ENCODE results near the gene PRLH. TPM values are rescaled to one million over a fixed set of nuclear protein-coding genes. Genes with fewer than 3 reads are reported as not detected.

The PRLH gene
- polyA plus RNA-seq, 6 donors from 2014 or later, result not detected

DNA sequence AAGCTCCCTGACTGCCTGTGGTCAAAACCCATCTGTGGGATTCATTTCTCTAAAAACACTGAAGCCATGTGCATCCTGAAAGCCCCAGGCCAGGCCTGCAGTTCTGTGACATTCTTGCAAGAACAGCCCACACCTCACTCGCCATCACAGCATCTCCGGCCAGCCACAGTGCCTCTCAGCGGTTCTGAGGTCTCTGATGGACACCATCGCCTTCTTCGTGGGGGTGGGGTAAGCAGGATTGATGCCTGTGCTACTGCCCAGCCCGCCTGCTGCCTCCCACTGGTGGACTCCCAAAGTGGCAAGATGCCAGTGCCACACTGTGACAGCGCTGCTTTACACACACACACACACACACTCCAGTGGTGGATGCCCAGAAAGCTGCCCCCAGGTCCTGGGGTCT, 5.2 kb upstream of the PRLH start:
- Mint-ChIP-seq H3K4me1 (no peaks in the 10 kb centered on the region), H3K27ac (no peak overlapping the region), H3K9me3 (peaks cover 2 to 8% (median 3%) of the 10 kb centered on the region in 7 donors), H3K27me3 (peaks cover 19 to 48% (median 46%) of the 10 kb centered on the region in 3 donors), H3K4me3 (no peak overlapping the region), H3K36me3 (peaks cover 4 to 15% of the 10 kb centered on the region in 2 donors)
- no peak for ATAC-seq (ENCODE audit: low read depth in 2 of 2)
- no peak for DNase-seq

DNA sequence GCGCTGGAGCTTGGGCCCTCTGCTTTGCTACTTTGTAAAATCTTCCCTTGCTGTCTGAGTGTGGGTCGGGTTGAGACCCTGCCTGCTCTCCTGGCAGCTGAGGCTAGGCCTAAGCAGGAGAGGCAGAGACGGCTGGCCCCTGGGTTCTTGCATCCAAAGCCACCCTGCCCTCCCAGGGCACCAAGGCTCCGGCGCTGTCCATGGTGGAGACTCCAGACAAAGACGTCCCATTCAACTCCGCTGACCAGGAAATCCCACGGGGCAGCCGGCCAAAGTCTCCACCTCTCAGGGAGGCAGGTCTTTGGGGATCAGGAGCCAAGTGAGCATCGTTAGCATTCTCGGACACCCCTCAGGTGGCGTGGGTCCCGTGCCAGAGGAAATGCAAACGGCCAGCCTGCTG, 2.6 kb upstream of the PRLH start:
- no peaks in the 10 kb centered on the region for H3K4me1 Mint-ChIP-seq
- no peak for ATAC-seq (ENCODE audit: low read depth in 2 of 2)
- H3K27me3 Mint-ChIP-seq, result peaks cover 20 to 29% (median 28%) of the 10 kb centered on the region in 3 donors
- no peak overlapping the region for H3K4me3 Mint-ChIP-seq
- H3K27ac Mint-ChIP-seq, result no peak overlapping the region
- DNase-seq, result no peak
- H3K36me3 Mint-ChIP-seq, result peaks cover 0 to 1% of the 10 kb centered on the region in 2 donors
- H3K9me3 Mint-ChIP-seq, result peaks cover 0 to 4% (median under 1%) of the 10 kb centered on the region in 7 donors

DNA sequence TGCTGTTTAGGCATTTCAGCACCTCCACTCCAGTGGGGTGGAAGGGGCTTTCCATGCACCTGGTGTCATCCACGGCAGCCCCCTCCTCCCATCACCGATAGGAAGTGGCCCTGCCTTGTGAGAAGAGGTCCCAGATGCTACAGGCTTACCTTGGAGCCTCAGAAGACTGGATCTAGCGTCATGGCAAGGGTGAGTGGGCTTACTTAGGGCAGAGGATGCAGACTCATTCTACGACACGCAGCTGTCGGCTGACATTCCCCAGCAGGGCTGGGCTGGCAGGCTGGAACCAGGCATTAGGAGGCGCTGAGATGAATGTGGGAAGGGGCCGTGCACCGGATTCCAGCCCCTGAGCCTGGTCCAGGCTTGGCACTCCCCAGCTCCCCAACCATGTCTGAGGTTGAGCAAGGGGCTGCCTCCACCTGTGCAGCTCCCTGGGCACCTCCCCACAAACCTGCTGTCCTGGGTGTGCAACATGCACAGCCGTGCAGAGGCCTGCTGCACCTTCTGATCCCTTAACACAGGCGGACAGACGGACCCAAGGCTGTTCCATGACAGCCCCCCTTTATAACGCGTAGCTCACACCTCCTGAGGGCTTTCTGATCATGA, 1.7 kb upstream of the PRLH start:
- Mint-ChIP-seq H3K9me3 (peaks cover 0 to 8% (median 3%) of the 10 kb centered on the region in 7 donors), H3K27me3 (peaks cover 20 to 27% (median 26%) of the 10 kb centered on the region in 3 donors), H3K36me3 (peaks cover 0 to 4% of the 10 kb centered on the region in 2 donors), H3K27ac (peak overlapping the region in 1 of 6 donors; percentile 29), H3K4me3 (no peak overlapping the region), H3K4me1 (no peaks in the 10 kb centered on the region)
- DNase-seq (no peak), ATAC-seq (ENCODE audit: low read depth in 2 of 2) (no peak)

DNA sequence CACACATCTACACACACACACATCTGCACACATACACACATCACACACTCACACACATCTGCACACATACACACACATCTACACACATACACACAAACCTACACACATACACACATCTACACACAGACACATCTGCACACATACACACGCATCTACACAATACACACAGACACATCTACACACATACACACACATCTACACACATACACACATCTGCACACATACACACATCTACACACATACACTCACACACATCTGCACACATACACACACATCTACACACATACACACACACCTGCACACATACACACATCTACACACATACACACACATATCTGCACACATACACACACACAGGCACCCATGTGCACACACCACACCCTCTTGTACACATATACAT, 400 bp upstream of the PRLH start:
- H3K9me3 Mint-ChIP-seq, result peaks cover 0 to 8% (median 3%) of the 10 kb centered on the region in 7 donors
- peaks cover 13 to 24% (median 23%) of the 10 kb centered on the region in 3 donors for H3K27me3 Mint-ChIP-seq
- H3K36me3 Mint-ChIP-seq, result peaks cover 0 to 4% of the 10 kb centered on the region in 2 donors
- H3K4me1 Mint-ChIP-seq, result no peaks in the 10 kb centered on the region
- no peak for ATAC-seq (ENCODE audit: low read depth in 2 of 2)
- H3K4me3 Mint-ChIP-seq, result no peak overlapping the region
- no peak overlapping the region for H3K27ac Mint-ChIP-seq
- no peak for DNase-seq

DNA sequence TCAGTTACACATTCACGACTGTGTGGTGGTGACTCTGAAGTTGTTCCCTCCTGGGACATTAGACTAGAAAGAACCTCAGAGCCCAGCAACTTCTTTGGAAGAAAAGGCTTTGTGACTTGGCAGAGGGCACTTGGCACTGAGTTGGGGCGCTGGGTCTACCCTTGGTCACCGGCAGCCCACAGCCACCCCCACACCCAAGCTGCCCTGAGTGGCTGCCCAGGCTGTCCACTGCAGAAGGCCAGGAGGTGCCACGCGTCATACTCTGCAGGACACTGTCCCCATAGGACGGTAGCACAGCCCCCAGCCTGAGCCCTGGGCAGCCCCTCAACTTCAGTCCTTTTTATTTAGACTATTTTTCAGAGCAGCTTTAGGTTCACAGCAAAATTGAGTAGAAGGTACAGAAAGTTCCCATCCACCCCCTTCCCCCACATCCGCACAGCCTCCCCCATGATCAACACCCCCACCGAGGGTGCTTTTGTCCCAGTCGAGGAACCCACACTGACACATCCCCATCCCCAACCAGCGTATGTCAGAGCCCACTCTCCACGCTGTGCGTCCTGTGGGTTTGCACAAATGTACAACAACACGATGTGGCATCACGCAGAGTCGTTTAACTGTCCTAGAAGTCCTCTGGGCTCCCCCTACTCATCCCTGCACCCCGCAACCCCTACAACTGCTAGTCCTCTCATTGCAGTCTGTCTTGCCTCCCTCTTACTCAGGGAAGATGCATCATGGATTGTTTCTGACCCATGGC, 1.1 kb downstream of the PRLH start:
- Mint-ChIP-seq H3K4me1 (peaks cover 0 to 9% (median 5%) of the 10 kb centered on the region in 3 donors), H3K4me3 (no peak overlapping the region), H3K27ac (no peak overlapping the region), H3K36me3 (peaks cover 0 to 4% of the 10 kb centered on the region in 2 donors), H3K9me3 (peaks cover 0 to 8% (median 3%) of the 10 kb centered on the region in 7 donors), H3K27me3 (peaks cover 13 to 31% (median 20%) of the 10 kb centered on the region in 3 donors)
- ATAC-seq (ENCODE audit: low read depth in 2 of 2) (no peak), DNase-seq (no peak)

DNA sequence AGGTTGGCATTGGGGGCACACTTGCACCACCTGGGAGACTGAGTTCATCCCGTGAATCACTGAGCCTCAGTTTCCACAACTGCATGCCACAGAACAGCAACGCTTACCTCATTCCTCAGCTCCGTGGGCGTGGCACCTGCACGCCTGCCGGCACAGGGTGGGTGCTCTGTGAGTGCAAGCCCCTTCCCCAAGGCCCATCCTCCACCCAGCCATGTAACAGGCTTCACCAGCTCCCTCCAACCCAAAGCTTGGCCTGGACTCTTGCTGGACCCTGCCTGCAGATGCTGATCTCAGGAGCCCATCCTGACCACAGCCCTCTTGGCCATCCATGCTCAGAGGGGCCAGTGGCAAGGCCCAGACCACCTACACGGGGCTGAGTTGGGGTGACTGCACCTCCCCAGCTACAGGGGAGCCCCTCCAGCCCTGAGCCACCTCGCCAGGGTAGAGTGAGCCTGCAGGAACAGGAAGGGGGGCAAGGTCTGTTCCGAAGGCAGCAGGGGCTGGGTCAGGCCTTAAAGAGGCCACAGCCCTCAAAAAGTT, 1.8 kb downstream of the PRLH start:
- Mint-ChIP-seq H3K36me3 (peaks cover 0 to 4% of the 10 kb centered on the region in 2 donors), H3K27ac (no peak overlapping the region), H3K27me3 (peaks cover 7 to 30% (median 19%) of the 10 kb centered on the region in 3 donors), H3K4me1 (peaks cover 0 to 9% (median 5%) of the 10 kb centered on the region in 3 donors), H3K4me3 (no peak overlapping the region), H3K9me3 (peaks cover 0 to 8% (median 3%) of the 10 kb centered on the region in 7 donors)
- ATAC-seq (ENCODE audit: low read depth in 2 of 2) (no peak), DNase-seq (no peak)

DNA sequence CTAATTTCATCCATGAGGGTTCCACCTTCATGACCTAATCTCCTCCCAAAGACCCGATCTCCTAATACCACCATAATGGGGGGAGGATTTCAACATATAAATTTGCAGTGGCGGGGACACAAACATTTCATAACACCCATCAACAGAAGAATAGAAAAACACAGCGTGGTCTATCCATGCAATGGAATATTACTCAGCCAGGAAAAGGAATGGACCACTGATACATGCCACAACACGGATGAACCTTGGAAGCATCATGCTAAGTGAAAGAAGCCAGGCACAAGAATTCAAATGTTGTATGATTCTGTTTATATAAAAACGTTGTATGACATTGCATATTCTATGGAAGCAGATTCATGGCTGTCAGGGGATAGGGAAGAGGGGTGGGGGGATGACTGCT, 2.7 kb downstream of the PRLH start:
- Mint-ChIP-seq H3K9me3 (peaks cover 0 to 8% (median 3%) of the 10 kb centered on the region in 7 donors), H3K4me1 (peaks cover 0 to 9% (median 5%) of the 10 kb centered on the region in 3 donors), H3K27ac (no peak overlapping the region), H3K4me3 (no peak overlapping the region), H3K27me3 (peaks cover 5 to 31% (median 21%) of the 10 kb centered on the region in 3 donors), H3K36me3 (peaks cover 0 to 4% of the 10 kb centered on the region in 2 donors)
- no peak for DNase-seq
- no peak for ATAC-seq (ENCODE audit: low read depth in 2 of 2)

DNA sequence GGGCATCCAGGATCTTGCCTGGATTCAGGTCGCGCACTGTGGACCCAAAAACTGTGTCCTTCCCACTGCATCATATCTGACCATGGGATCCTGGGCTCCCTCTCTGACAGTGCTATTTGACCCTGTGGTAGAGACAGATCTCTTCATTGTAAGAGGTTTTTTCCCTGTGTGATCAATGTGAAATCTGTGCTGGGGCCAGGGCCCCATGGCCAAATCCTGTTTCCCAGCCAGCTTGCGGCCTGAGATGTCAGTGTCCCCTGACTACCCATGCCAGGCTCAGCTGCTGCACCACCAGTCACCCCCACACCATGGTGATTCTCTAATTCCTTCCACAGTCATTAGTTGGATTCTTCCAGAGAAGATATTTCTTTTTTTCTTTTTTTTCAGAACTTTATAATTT, 3.5 kb downstream of the PRLH start:
- Mint-ChIP-seq H3K4me3 (no peak overlapping the region), H3K9me3 (peaks cover 0 to 8% (median 3%) of the 10 kb centered on the region in 7 donors), H3K27me3 (peaks cover 0 to 30% (median 23%) of the 10 kb centered on the region in 3 donors), H3K36me3 (peaks cover 0 to 4% of the 10 kb centered on the region in 2 donors), H3K27ac (no peak overlapping the region), H3K4me1 (peaks cover 0 to 9% (median 5%) of the 10 kb centered on the region in 3 donors)
- DNase-seq, result no peak
- no peak for ATAC-seq (ENCODE audit: low read depth in 2 of 2)

DNA sequence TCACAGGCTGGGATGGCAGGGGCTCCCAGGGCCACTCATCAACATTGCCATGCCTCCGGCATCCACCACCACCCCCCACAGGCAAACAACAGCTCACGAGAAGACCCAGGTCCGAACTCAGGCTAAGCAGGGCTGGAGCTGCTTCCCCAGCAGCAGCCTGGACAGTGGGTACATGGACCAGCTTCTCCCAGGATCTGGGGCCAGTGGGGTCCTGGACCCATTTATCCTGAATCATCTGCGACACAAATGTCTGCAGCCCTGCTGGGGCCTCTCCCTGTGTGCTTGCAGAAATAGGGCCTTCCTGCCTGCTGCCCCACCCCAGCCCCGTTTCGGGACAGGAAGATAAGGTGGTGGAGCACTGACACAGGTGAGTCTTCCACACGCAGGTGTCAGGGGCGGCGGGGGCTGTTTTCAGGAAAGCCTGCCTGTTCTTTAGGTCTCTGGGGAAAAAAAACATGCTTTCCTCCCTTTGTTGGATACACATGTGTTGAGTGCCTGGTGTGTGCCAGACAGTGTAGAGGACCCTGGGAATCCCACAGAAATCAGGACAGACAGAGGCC, 4.5 kb downstream of the PRLH start:
- Mint-ChIP-seq H3K9me3 (peaks cover 0 to 8% (median 3%) of the 10 kb centered on the region in 7 donors), H3K4me3 (no peak overlapping the region), H3K27me3 (peaks cover 0 to 30% (median 23%) of the 10 kb centered on the region in 3 donors), H3K36me3 (peaks cover 0 to 4% of the 10 kb centered on the region in 2 donors), H3K4me1 (peaks cover 0 to 9% (median 5%) of the 10 kb centered on the region in 3 donors), H3K27ac (no peak overlapping the region)
- ATAC-seq (ENCODE audit: low read depth in 2 of 2) (no peak), DNase-seq (no peak)

DNA sequence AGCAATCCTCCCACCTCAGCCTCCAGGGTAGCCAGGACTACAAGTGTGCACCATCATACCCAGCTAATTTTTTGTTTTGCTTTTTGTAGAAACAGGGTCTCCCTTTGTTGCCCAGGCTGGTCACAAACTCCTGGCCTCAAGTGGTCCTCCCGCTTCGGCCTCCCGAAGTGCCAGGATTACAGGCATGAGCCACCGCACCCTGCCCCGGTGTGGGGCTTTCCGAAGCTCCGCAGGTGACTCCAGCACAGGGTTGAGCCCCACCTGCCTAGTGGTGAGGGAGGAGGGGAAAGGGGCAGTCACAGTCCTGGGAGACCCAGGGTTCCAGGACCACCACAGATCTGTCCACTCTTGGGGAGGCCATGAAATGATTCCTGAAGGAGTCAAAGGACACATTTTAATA, 5.2 kb downstream of the PRLH start:
- peak in 1 of 2 donors; percentile 4 for ATAC-seq (ENCODE audit: low read depth in 2 of 2)
- peak overlapping the region in 1 of 6 donors; percentile 26 for H3K27ac Mint-ChIP-seq
- H3K9me3 Mint-ChIP-seq, result peaks cover 0 to 8% (median 3%) of the 10 kb centered on the region in 7 donors
- H3K27me3 Mint-ChIP-seq, result peaks cover 6 to 35% (median 23%) of the 10 kb centered on the region in 3 donors
- peaks cover 0 to 4% of the 10 kb centered on the region in 2 donors for H3K36me3 Mint-ChIP-seq
- H3K4me3 Mint-ChIP-seq, result no peak overlapping the region
- no peak for DNase-seq
- H3K4me1 Mint-ChIP-seq, result peaks cover 0 to 9% (median 5%) of the 10 kb centered on the region in 3 donors

DNA sequence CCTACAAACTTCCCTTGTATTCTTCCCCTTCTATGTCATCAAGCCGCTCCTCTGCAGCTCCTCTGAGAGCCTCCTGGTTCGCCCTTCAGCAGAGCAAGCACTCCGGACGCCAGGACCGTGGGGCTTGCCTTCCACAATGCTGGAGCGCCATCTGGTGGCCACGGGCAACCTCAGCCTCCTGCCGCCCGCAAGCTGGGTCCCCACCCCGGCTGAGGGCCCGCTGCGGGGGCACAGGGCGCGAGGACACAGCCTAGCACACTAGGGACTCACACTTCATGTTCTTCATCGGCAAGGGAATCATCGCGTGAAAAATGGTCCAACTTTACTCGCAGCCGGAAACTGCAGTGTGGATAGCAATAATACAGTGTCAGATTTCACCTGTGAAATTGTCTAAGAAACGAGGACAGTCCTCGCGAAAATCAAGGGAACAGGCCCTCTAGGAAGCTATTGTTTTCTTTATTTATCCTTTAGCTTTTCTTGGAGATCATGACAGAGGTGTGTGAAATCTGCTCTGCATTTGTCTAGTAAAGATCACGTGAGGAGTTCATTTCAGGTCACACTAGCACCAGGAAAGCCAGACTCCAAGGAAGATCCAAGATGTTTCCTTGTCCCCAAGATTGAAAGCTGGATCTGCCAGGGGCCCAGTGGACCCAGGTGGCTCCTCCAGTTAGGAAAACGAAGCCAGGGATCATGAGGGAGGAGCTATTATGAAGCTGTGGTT, 5.8 kb downstream of the PRLH start:
- peak; percentile 97 to 99 for ATAC-seq (ENCODE audit: low read depth in 2 of 2)
- Mint-ChIP-seq H3K9me3 (peaks cover 0 to 8% (median 3%) of the 10 kb centered on the region in 7 donors), H3K36me3 (peaks cover 0 to 4% of the 10 kb centered on the region in 2 donors), H3K4me1 (peaks cover 0 to 9% (median 5%) of the 10 kb centered on the region in 3 donors), H3K27ac (peak overlapping the region in 2 of 6 donors; percentile 26 to 33), H3K27me3 (peaks cover 12 to 37% (median 28%) of the 10 kb centered on the region in 3 donors), H3K4me3 (peak overlapping the region in 1 of 8 donors; percentile 16)
- DNase-seq, result peak; percentile 80

DNA sequence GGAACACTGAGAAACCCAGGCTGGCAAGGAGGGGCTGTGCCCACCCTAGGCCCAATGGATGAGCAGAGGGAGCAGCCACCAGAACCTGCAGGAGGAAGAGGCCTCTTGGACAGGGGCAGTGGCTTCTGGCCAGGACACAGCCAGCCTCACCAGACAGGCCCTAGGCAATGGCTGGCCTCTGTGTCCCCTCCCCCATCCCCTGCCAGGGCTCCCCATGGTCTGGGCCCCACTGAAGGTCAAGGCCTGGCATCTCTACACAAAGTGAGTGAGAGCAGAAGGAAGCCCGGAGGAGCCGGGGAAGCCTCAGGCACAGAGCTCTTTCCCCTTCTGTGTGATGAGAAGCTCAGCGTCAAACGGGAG, 6.3 kb downstream of the PRLH start:
- H3K4me3 Mint-ChIP-seq, result no peak overlapping the region
- peak overlapping the region in 1 of 6 donors; percentile 33 for H3K27ac Mint-ChIP-seq
- ATAC-seq (ENCODE audit: low read depth in 2 of 2) (no peak), DNase-seq (no peak)
- peaks cover 0 to 9% (median 5%) of the 10 kb centered on the region in 3 donors for H3K4me1 Mint-ChIP-seq
- peaks cover 13 to 37% (median 25%) of the 10 kb centered on the region in 3 donors for H3K27me3 Mint-ChIP-seq
- H3K36me3 Mint-ChIP-seq, result peaks cover 0 to 4% of the 10 kb centered on the region in 2 donors
- peaks cover 0 to 8% (median 3%) of the 10 kb centered on the region in 7 donors for H3K9me3 Mint-ChIP-seq
